Stimulated activated naive CD4-positive, alpha-beta T cell treated with Interleukin-2 at 50 U/mL for 16 hours (primary cell): Measurements from ENCODE around the gene PTPDC1.

Source experiments
- DNase-seq: peaks from one replicate; lab custom pipeline; 2025; lab: John Stamatoyannopoulos, UW

PTPDC1 gene

GRCh38 chr9:94140791-94141790 is 56.8 kb downstream of the PTPDC1 start:
- no peak for DNase-seq

- DNase-seq: no peak
These were observed 58.1 kb downstream of the PTPDC1 start for GRCh38 chr9:94142353-94142752.

- no peak for DNase-seq
These were observed 60.1 kb downstream of the PTPDC1 start for GRCh38 chr9:94144394-94144793.

GRCh38 chr9:94145640-94146039 is 61.4 kb downstream of the PTPDC1 start:
- DNase-seq: no peak

DNA sequence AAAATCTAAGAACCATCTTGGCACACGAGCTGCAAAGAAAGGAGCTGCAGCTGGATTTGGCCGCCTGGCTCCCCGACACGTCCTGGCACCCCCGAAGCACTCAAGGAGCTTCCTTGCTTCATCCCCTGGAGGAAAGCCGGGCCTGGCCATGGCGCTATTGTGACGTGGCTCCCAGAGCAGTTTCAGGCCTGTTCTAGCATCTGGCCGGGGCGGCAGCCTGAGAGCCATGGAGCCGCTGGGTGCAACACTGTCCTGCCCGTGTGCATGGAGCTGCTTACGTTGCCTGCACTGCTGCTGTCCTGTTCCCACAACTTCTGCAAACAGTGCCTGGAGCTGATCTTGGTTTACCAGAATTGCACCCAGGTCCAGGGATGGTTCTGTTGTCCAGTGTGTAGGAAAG is 63.5 kb downstream of the PTPDC1 start:
- DNase-seq: no peak

DNA sequence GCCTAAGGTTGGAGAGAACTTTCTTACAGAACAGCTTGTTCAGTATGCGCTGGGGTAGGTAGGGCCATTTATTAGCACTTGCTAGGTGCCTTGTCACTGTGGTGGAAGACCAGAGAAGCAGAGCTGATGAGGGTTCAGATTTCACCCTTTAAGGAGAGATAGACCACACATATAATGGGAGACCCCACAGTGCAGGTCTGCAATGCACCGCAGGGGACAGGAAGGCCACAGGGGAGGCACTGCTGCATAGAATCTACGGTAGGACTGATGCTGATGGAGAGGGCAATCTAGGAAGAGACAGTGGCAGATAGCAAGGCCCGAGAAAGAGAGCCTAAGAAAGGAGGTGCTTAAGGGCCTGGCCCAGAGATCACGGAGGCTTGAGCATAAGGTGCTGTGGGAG is 64.2 kb downstream of the PTPDC1 start:
- no peak for DNase-seq

DNA sequence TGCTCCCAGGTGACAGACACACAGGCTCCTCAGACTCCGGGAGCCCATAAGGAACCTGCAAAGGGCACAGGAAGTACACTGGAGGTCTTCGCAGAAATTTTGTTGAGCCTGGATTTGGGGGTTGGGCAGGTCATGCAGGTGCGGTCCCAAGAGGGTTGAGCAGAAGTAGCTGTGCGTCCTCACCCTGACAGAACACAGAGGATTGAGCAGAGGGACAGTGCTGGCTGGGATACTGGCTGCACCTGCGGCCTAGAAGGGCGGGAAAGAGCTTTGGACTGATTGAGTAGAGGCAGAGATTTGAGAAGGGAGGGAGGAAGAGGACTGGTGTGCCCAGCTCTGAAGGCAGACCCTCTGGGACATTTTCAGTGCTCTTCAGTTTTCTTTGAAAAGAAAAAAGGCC is 65.4 kb downstream of the PTPDC1 start:
- no peak for DNase-seq

GRCh38 chr9:94150279-94150828 is 66.1 kb downstream of the PTPDC1 start:
- DNase-seq: no peak

- no peak for DNase-seq
These were observed 66.8 kb downstream of the PTPDC1 start for GRCh38 chr9:94150890-94151650.

DNA sequence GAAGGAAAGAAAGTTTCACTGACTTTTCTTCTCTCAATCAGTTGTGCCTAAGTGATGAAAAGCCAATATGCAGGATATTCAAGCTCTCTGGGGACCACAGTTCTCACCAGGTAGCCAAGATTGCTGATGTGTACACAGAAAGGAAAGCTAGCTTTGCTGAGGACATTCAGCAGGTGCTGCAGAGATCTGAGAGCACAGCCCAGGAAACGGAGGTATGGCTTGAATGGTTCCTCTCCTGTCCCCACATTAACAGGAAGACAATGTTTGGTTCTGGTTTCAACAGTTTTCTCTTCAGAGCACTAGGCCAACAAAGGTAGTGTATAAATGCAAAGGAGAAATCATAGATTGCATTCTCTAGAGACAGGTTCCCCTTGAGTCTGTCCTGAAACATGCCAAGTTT is 69.6 kb downstream of the PTPDC1 start:
- no peak for DNase-seq

DNA sequence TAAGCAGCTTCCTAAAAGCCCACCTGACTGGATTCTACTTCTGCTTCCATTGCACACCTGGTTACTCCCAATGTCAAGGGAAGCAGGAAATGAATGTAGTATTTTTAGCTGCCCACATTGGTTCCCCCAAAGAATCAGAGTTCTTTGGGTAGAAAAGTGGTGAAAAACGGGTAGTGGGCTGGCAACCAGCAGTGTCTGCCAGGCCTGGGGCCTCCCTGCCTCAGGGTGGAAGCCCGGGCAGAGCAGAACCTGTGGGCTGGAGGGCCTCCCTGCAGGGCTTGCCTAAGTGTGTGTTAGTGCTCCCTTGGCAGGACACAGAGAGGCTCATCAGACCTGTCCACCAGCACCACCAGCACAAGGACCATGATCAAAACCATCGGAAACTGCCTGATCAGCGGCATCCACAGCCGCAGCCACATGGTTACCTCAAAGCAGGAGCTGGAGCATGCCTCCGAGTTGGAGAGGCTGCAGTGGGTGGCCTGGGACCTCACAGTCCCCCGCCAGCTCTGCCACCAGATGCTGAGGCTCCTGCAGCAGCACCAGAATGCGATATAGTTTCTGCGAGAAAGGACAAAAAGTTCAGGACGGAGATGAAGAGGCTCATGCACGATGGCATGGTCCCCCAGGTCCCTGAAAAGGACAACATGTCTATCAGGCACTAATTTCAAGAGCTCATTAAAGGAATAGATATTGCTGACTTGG is 72.2 kb downstream of the PTPDC1 start:
- DNase-seq: no peak

- no peak for DNase-seq
These were observed 73.0 kb downstream of the PTPDC1 start for GRCh38 chr9:94157050-94157801.
